GM19193 (cell line): Measurements from ENCODE around the gene CTNNA3.

Experiments
- POLR2A ChIP-seq: IDR thresholded peaks from 4 replicates; pipeline ENCODE4 v1.6.1; 2011; ENCODE audit not compliant: insufficient read depth, insufficient read length; ENCODE audit errors: extremely low read depth

Gene CTNNA3

GRCh38 chr10:66844176-66844942 is 851.6 kb downstream of the CTNNA3 start:
- no peak for TF ChIP-seq POLR2A

- TF ChIP-seq POLR2A, result no peak
Measured at GRCh38 chr10:66843396-66843795, 852.6 kb downstream of the CTNNA3 start.

GRCh38 chr10:66842867-66843266 is 853.1 kb downstream of the CTNNA3 start:
- TF ChIP-seq POLR2A, result no peak

GRCh38 chr10:66842371-66842770 is 853.6 kb downstream of the CTNNA3 start:
- no peak for TF ChIP-seq POLR2A

GRCh38 chr10:66838656-66839055 is 857.3 kb downstream of the CTNNA3 start:
- no peak for TF ChIP-seq POLR2A

GRCh38 chr10:66837990-66838389 is 858.0 kb downstream of the CTNNA3 start:
- TF ChIP-seq POLR2A, result no peak

- TF ChIP-seq POLR2A, result no peak
Measured at GRCh38 chr10:66837335-66837734, 858.7 kb downstream of the CTNNA3 start.

GRCh38 chr10:66836771-66837170 is 859.2 kb downstream of the CTNNA3 start:
- no peak for TF ChIP-seq POLR2A

GRCh38 chr10:66836057-66836456 is 859.9 kb downstream of the CTNNA3 start:
- no peak for TF ChIP-seq POLR2A

- no peak for TF ChIP-seq POLR2A
Measured at GRCh38 chr10:66835400-66835799, 860.6 kb downstream of the CTNNA3 start.

- no peak for TF ChIP-seq POLR2A
Measured at GRCh38 chr10:66834802-66835201, 861.2 kb downstream of the CTNNA3 start.

GRCh38 chr10:66833861-66834260 is 862.1 kb downstream of the CTNNA3 start:
- TF ChIP-seq POLR2A, result no peak

GRCh38 chr10:66832781-66833422 is 863.1 kb downstream of the CTNNA3 start:
- TF ChIP-seq POLR2A, result no peak

GRCh38 chr10:66828957-66829356 is 867.0 kb downstream of the CTNNA3 start:
- no peak for TF ChIP-seq POLR2A

- TF ChIP-seq POLR2A, result no peak
Measured at GRCh38 chr10:66827353-66827752, 868.6 kb downstream of the CTNNA3 start.

GRCh38 chr10:66823301-66823700 is 872.7 kb downstream of the CTNNA3 start:
- no peak for TF ChIP-seq POLR2A
